SK-N-SH treated with all-trans-retinoic acid at 6 μM for 48 hours (cell line): Measurements from ENCODE around the gene PCDHB15.
"Not testable (repeated sequence)": the region's sequence is repeated elsewhere in the genome, so short reads cannot be mapped to it uniquely, and the experiment has no call there.

Experiments used
- ATAC-seq: fragments of 200-7000 bp; cut with Tn5 transposase; 3 replicates; pipeline ENCODE4 v1.9.1; 2020; ENCODE audit warnings: mild to moderate bottlenecking, moderate library complexity
- ARNTL ChIP-seq: fragments of 450-650 bp; formaldehyde crosslinking; IDR thresholded peaks from 2 replicates; pipeline ENCODE4 v1.5.0; 2020; ENCODE audit warnings: low read depth, mild to moderate bottlenecking, moderate library complexity, borderline replicate concordance
- BACH2 ChIP-seq: fragments of 250-450 bp; sonication (Bioruptor Pico); IDR thresholded peaks from 2 replicates; pipeline ENCODE4 v1.9.0; 2021; ENCODE audit warnings: mild to moderate bottlenecking, borderline replicate concordance
- CSDC2 ChIP-seq: fragments of 250-450 bp; sonication (Bioruptor Pico); IDR thresholded peaks from 2 replicates; pipeline ENCODE4 v1.5.0; 2020; ENCODE audit warnings: mild to moderate bottlenecking, moderate library complexity
- ESRRG ChIP-seq: fragments of 250-450 bp; sonication (Bioruptor Pico); IDR thresholded peaks from 2 replicates; pipeline ENCODE4 v1.6.1; 2021; ENCODE audit warnings: mild to moderate bottlenecking
- GLIS3 ChIP-seq: fragments of 250-450 bp; sonication (Bioruptor Pico); IDR thresholded peaks from 2 replicates; pipeline ENCODE4 v1.5.0; 2020; ENCODE audit warnings: mild to moderate bottlenecking, moderate library complexity
- ISL1 ChIP-seq: fragments of 250-450 bp; sonication (Bioruptor Pico); IDR thresholded peaks from 2 replicates; pipeline ENCODE4 v2.1.2; 2022; ENCODE audit warnings: mild to moderate bottlenecking, moderate library complexity
- PPARA ChIP-seq: fragments of 250-450 bp; sonication (Bioruptor Pico); IDR thresholded peaks from 2 replicates; pipeline ENCODE4 v1.5.0; 2020; ENCODE audit warnings: mild to moderate bottlenecking, borderline replicate concordance
- RARB ChIP-seq: fragments of 250-450 bp; sonication (Bioruptor Pico); IDR thresholded peaks from 2 replicates; pipeline ENCODE4 v1.8.0; 2021; ENCODE audit warnings: mild to moderate bottlenecking, moderate library complexity
- TCF4 ChIP-seq: fragments of 250-450 bp; sonication (Bioruptor Pico); IDR thresholded peaks from 2 replicates; pipeline ENCODE4 v1.8.0; 2021; ENCODE audit warnings: mild to moderate bottlenecking, moderate library complexity, borderline replicate concordance
- TOX ChIP-seq: fragments of 250-450 bp; sonication (Bioruptor Pico); IDR thresholded peaks from 2 replicates; pipeline ENCODE4 v1.8.0; 2021; ENCODE audit warnings: mild to moderate bottlenecking, moderate library complexity, borderline replicate concordance
- ZC3H10 ChIP-seq: fragments of 250-450 bp; sonication (Bioruptor Pico); IDR thresholded peaks from 2 replicates; pipeline ENCODE4 v1.5.1; 2021; ENCODE audit warnings: mild to moderate bottlenecking, moderate library complexity
- ZFP30 ChIP-seq: fragments of 450-650 bp; formaldehyde crosslinking; IDR thresholded peaks from 2 replicates; pipeline ENCODE4 v1.5.0; 2022; ENCODE audit warnings: mild to moderate bottlenecking, moderate library complexity
- ZNF70 ChIP-seq: fragments of 450-650 bp; formaldehyde crosslinking; IDR thresholded peaks from 2 replicates; pipeline ENCODE4 v1.5.0; 2020; ENCODE audit warnings: mild to moderate bottlenecking, moderate library complexity
- ZNF8 ChIP-seq: fragments of 450-650 bp; formaldehyde crosslinking; IDR thresholded peaks from 2 replicates; pipeline ENCODE4 v1.5.0; 2020; ENCODE audit warnings: mild to moderate bottlenecking, moderate library complexity
- TF ChIP-seq, protein P1 (sequence below): fragments of 250-450 bp; sonication (Bioruptor Pico); IDR thresholded peaks from 2 replicates; pipeline ENCODE4 v1.5.1; 2020; ENCODE audit warnings: low read depth, mild to moderate bottlenecking, moderate library complexity
- TF ChIP-seq, protein P2 (sequence below): fragments of 250-450 bp; sonication (Bioruptor Pico); IDR thresholded peaks from 2 replicates; pipeline ENCODE4 v1.8.0; 2021; ENCODE audit warnings: low read depth, mild to moderate bottlenecking, moderate library complexity, borderline replicate concordance
- TF ChIP-seq, protein P3 (sequence below): fragments of 250-450 bp; sonication (Bioruptor Pico); IDR thresholded peaks from 2 replicates; pipeline ENCODE4 v1.5.1; 2021; ENCODE audit warnings: mild to moderate bottlenecking, moderate library complexity
- TF ChIP-seq, protein P4 (sequence below): fragments of 250-450 bp; sonication (Bioruptor Pico); IDR thresholded peaks from 2 replicates; pipeline ENCODE4 v1.5.0; 2020; ENCODE audit warnings: mild to moderate bottlenecking, moderate library complexity
- TF ChIP-seq, protein P5 (sequence below): fragments of 250-450 bp; sonication (Bioruptor Pico); IDR thresholded peaks from 2 replicates; pipeline ENCODE4 v1.8.0; 2020; ENCODE audit warnings: mild to moderate bottlenecking, moderate library complexity, borderline replicate concordance

The PCDHB15 gene

DNA sequence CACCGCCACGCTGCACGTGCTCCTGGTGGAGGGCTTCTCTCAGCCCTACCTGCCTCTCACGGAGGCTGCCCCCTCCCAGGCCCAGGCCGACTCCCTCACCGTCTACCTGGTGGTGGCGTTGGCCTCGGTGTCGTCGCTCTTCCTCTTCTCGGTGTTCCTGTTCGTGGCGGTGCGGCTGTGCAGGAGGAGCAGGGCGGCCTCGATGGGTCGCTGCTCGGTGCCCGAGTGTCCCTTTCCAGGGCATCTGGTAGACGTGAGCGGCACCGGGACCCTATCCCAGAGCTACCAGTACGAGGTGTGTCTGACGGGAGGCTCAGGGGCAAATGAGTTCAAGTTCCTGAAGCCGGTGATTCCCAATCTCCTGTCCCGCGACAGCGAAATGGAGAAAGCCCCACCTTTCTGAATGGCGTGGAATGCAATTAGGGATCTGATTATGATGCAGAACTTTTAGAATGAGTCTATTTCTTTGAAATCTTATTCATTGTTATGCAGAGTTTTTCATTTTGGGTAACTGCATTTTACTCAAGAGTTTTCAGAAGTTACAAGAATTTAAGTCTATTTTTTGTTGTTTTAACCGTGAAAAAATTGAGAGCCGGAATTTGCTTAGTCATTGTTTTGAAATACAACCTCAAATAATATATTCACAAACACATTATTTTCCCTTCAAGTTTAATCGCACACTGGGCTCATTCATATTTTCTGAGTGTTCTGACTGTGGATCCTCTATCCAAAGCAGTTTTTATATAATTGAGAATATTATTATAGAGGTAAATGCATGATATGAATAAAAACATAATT is 8.5 kb upstream of the PCDHB15 start:
- TF ChIP-seq PPARA (CRISPR knock-in tag): no peak
- no peak for ATAC-seq

DNA sequence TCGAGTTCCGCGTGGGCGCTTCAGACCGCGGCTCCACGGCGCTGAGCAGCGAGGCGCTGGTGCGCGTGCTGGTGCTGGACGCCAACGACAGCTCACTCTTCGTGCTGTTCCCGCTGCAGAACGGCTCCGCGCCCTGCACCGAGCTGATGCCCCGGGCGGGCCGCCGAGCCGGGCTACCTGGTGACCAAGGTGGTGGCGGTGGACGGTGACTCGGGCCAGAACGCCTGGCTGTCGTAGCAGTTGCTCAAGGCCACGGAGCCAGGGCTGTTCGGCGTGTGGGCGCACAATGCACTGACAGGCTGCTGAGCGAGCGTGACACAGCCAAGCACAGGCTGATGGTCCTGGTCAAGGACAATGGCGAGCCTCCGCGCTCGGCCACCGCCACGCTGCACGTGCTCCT is 3.7 kb upstream of the PCDHB15 start:
- TF ChIP-seq ZNF8 (CRISPR knock-in tag) (no peak), TCF4 (CRISPR knock-in tag) (no peak), GLIS3 (CRISPR knock-in tag) (no peak), ISL1 (CRISPR knock-in tag) (no peak), ZC3H10 (no peak), BACH2 (CRISPR knock-in tag) (no peak), ESRRG (CRISPR knock-in tag) (no peak), ZFP30 (no peak), ARNTL (CRISPR knock-in tag) (no peak), TOX (CRISPR knock-in tag) (no peak), PPARA (CRISPR knock-in tag) (no peak)
- TF ChIP-seq, protein P1, sequence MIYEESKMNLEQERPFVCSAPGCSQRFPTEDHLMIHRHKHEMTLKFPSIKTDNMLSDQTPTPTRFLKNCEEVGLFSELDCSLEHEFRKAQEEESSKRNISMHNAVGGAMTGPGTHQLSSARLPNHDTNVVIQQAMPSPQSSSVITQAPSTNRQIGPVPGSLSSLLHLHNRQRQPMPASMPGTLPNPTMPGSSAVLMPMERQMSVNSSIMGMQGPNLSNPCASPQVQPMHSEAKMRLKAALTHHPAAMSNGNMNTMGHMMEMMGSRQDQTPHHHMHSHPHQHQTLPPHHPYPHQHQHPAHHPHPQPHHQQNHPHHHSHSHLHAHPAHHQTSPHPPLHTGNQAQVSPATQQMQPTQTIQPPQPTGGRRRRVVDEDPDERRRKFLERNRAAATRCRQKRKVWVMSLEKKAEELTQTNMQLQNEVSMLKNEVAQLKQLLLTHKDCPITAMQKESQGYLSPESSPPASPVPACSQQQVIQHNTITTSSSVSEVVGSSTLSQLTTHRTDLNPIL: no peak
- TF ChIP-seq, protein P2, sequence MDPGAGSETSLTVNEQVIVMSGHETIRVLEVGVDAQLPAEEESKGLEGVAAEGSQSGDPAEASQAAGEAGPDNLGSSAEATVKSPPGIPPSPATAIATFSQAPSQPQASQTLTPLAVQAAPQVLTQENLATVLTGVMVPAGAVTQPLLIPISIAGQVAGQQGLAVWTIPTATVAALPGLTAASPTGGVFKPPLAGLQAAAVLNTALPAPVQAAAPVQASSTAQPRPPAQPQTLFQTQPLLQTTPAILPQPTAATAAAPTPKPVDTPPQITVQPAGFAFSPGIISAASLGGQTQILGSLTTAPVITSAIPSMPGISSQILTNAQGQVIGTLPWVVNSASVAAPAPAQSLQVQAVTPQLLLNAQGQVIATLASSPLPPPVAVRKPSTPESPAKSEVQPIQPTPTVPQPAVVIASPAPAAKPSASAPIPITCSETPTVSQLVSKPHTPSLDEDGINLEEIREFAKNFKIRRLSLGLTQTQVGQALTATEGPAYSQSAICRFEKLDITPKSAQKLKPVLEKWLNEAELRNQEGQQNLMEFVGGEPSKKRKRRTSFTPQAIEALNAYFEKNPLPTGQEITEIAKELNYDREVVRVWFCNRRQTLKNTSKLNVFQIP: no peak
- TF ChIP-seq, protein P3, sequence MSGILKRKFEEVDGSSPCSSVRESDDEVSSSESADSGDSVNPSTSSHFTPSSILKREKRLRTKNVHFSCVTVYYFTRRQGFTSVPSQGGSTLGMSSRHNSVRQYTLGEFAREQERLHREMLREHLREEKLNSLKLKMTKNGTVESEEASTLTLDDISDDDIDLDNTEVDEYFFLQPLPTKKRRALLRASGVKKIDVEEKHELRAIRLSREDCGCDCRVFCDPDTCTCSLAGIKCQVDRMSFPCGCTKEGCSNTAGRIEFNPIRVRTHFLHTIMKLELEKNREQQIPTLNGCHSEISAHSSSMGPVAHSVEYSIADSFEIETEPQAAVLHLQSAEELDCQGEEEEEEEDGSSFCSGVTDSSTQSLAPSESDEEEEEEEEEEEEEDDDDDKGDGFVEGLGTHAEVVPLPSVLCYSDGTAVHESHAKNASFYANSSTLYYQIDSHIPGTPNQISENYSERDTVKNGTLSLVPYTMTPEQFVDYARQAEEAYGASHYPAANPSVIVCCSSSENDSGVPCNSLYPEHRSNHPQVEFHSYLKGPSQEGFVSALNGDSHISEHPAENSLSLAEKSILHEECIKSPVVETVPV (CRISPR knock-in tag): no peak
- TF ChIP-seq, protein P4, sequence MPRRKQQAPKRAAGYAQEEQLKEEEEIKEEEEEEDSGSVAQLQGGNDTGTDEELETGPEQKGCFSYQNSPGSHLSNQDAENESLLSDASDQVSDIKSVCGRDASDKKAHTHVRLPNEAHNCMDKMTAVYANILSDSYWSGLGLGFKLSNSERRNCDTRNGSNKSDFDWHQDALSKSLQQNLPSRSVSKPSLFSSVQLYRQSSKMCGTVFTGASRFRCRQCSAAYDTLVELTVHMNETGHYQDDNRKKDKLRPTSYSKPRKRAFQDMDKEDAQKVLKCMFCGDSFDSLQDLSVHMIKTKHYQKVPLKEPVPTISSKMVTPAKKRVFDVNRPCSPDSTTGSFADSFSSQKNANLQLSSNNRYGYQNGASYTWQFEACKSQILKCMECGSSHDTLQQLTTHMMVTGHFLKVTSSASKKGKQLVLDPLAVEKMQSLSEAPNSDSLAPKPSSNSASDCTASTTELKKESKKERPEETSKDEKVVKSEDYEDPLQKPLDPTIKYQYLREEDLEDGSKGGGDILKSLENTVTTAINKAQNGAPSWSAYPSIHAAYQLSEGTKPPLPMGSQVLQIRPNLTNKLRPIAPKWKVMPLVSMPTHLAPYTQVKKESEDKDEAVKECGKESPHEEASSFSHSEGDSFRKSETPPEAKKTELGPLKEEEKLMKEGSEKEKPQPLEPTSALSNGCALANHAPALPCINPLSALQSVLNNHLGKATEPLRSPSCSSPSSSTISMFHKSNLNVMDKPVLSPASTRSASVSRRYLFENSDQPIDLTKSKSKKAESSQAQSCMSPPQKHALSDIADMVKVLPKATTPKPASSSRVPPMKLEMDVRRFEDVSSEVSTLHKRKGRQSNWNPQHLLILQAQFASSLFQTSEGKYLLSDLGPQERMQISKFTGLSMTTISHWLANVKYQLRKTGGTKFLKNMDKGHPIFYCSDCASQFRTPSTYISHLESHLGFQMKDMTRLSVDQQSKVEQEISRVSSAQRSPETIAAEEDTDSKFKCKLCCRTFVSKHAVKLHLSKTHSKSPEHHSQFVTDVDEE (CRISPR knock-in tag): no peak
- TF ChIP-seq, all 23 proteins: peak for 0
- no peak for ATAC-seq

DNA sequence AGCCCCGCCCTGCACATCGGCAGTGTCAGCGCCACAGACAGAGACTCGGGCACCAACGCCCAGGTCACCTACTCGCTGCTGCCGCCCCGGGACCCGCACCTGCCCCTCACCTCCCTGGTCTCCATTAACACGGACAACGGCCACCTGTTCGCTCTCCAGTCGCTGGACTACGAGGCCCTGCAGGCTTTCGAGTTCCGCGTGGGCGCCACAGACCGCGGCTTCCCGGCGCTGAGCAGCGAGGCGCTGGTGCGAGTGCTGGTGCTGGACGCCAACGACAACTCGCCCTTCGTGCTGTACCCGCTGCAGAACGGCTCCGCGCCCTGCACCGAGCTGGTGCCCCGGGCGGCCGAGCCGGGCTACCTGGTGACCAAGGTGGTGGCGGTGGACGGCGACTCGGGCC is 1.8 kb downstream of the PCDHB15 start:
- not testable (repeated sequence) for ATAC-seq

DNA sequence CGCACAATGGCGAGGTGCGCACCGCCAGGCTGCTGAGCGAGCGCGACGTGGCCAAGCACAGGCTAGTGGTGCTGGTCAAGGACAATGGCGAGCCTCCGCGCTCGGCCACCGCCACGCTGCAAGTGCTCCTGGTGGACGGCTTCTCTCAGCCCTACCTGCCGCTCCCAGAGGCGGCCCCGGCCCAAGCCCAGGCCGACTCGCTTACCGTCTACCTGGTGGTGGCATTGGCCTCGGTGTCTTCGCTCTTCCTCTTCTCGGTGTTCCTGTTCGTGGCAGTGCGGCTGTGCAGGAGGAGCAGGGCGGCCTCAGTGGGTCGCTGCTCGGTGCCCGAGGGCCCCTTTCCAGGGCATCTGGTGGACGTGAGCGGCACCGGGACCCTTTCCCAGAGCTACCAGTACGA is 2.2 kb downstream of the PCDHB15 start:
- ATAC-seq: not testable (repeated sequence)

DNA sequence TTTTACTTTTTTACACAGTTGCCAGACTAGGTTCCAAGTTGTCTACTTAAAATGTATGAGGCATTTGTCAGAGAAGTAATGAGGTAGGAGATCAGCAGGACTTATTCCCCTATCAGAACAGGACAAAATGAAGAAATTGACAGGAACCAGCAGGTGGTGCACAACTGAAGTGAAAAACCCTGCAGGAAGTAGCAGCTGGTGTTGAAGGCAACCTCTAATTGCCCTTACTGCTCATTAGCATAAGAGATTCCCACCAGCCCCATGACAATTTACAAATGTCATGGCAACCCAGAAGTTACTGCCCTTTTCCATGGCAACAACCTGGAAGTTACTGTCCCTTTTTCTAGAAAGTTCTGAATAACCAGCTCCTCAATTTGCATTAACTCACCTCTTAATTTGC is 5.4 kb downstream of the PCDHB15 start:
- no peak for ATAC-seq
- no peak for TF ChIP-seq ZNF8 (CRISPR knock-in tag)
- no peak for TF ChIP-seq TOX (CRISPR knock-in tag)
- TF ChIP-seq ZFP30: no peak
- TF ChIP-seq ZNF70 (CRISPR knock-in tag): no peak
- TF ChIP-seq ISL1 (CRISPR knock-in tag): no peak
- no peak for TF ChIP-seq ESRRG (CRISPR knock-in tag)
- TF ChIP-seq, protein P2: no peak
- TF ChIP-seq ZC3H10: no peak
- TF ChIP-seq RARB (CRISPR knock-in tag): no peak
- TF ChIP-seq, protein P5, sequence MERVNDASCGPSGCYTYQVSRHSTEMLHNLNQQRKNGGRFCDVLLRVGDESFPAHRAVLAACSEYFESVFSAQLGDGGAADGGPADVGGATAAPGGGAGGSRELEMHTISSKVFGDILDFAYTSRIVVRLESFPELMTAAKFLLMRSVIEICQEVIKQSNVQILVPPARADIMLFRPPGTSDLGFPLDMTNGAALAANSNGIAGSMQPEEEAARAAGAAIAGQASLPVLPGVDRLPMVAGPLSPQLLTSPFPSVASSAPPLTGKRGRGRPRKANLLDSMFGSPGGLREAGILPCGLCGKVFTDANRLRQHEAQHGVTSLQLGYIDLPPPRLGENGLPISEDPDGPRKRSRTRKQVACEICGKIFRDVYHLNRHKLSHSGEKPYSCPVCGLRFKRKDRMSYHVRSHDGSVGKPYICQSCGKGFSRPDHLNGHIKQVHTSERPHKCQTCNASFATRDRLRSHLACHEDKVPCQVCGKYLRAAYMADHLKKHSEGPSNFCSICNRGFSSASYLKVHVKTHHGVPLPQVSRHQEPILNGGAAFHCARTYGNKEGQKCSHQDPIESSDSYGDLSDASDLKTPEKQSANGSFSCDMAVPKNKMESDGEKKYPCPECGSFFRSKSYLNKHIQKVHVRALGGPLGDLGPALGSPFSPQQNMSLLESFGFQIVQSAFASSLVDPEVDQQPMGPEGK (CRISPR knock-in tag): no peak
- TF ChIP-seq, protein P4 (CRISPR knock-in tag): no peak
- TF ChIP-seq BACH2 (CRISPR knock-in tag): no peak
- no peak for TF ChIP-seq CSDC2 (CRISPR knock-in tag)
